Subcutaneous abdominal adipose tissue (tissue), 5 donors: ENCODE measurements around the gene KLHDC10.
A peak's percentile ranks its signal among the peaks of the same experiment; 100 is the strongest.

Experiments used
- H3K27ac ChIP-seq: one replicate; pipeline ENCODE4 v1.7.0; 2013; ENCODE audit warnings: low read depth, mild to moderate bottlenecking, inconsistent platforms, low read length, moderate library complexity
- H3K27me3 ChIP-seq, 5 donors: one replicate each; pipeline ENCODE4 v1.7.0; 2013; ENCODE audit warnings: low read length in 5 of 5, inconsistent platforms in 1 of 5; ENCODE audit not compliant: control insufficient read depth in 5 of 5, insufficient read depth in 4 of 5
- H3K36me3 ChIP-seq, 5 donors: one replicate each; pipeline ENCODE4 v1.7.0; 2013; ENCODE audit warnings: low read length in 5 of 5; ENCODE audit not compliant: control insufficient read depth in 5 of 5, insufficient read depth in 5 of 5
- H3K4me1 ChIP-seq, 5 donors: one replicate each; pipeline ENCODE4 v1.7.0; 2013; ENCODE audit warnings: low read length in 5 of 5, mild to moderate bottlenecking in 3 of 5, moderate library complexity in 1 of 5; ENCODE audit not compliant: control insufficient read depth in 5 of 5, insufficient read depth in 5 of 5
- H3K4me3 ChIP-seq, 5 donors: one replicate each; pipeline ENCODE4 v1.7.0; 2013; ENCODE audit warnings: low read length in 5 of 5, low read depth in 1 of 5
- H3K9ac ChIP-seq, 5 donors: one replicate each; pipeline ENCODE4 v1.7.0; 2013; ENCODE audit warnings: low read length in 5 of 5, mild to moderate bottlenecking in 4 of 5, moderate library complexity in 3 of 5
- H3K9me3 ChIP-seq, 5 donors: one replicate each; pipeline ENCODE4 v1.7.0; 2013; ENCODE audit warnings: low read length in 5 of 5; ENCODE audit not compliant: control insufficient read depth in 5 of 5
- donor health status: healthy.
- donor health status: healthy.
- donor health status: healthy.
- donor health status: healthy.
- donor health status: healthy.

The KLHDC10 gene

GRCh38 chr7:130137207-130137606 is 66.9 kb downstream of the KLHDC10 start:
- no peak overlapping the region for H3K27ac ChIP-seq
- no peaks in the 10 kb centered on the region for H3K27me3 ChIP-seq
- H3K4me3 ChIP-seq: no peak overlapping the region
- H3K4me1 ChIP-seq: peaks cover 2 to 25% (median 21%) of the 10 kb centered on the region in 5 donors
- H3K9me3 ChIP-seq: no peaks in the 10 kb centered on the region
- H3K9ac ChIP-seq: no peak overlapping the region
- H3K36me3 ChIP-seq: peaks cover 10 to 54% (median 40%) of the 10 kb centered on the region in 5 donors

GRCh38 chr7:130139193-130139960 is 69.0 kb downstream of the KLHDC10 start:
- Histone ChIP-seq H3K9ac (no peak overlapping the region), H3K27ac (no peak overlapping the region), H3K27me3 (no peaks in the 10 kb centered on the region), H3K9me3 (no peaks in the 10 kb centered on the region), H3K36me3 (peaks cover 6 to 34% (median 20%) of the 10 kb centered on the region in 5 donors), H3K4me1 (peaks cover 2 to 29% (median 21%) of the 10 kb centered on the region in 5 donors), H3K4me3 (no peak overlapping the region)

- Histone ChIP-seq H3K27me3 (no peaks in the 10 kb centered on the region), H3K9me3 (no peaks in the 10 kb centered on the region), H3K4me1 (peaks cover 2 to 31% (median 21%) of the 10 kb centered on the region in 5 donors), H3K9ac (peak overlapping the region; percentile 48 to 81 (median 63)), H3K4me3 (peak overlapping the region; percentile 60 to 86 (median 71)), H3K36me3 (peaks cover 6 to 23% (median 10%) of the 10 kb centered on the region in 5 donors), H3K27ac (no peak overlapping the region)
Observed at GRCh38 chr7:130140551-130141160, 70.3 kb downstream of the KLHDC10 start.

GRCh38 chr7:130141161-130141883 is 71.0 kb downstream of the KLHDC10 start:
- no peaks in the 10 kb centered on the region for H3K9me3 ChIP-seq
- H3K36me3 ChIP-seq: peaks cover 3 to 17% (median 5%) of the 10 kb centered on the region in 5 donors
- no peaks in the 10 kb centered on the region for H3K27me3 ChIP-seq
- peak overlapping the region; percentile 60 to 86 (median 71) for H3K4me3 ChIP-seq
- peaks cover 2 to 31% (median 21%) of the 10 kb centered on the region in 5 donors for H3K4me1 ChIP-seq
- H3K27ac ChIP-seq: no peak overlapping the region
- H3K9ac ChIP-seq: peak overlapping the region; percentile 48 to 81 (median 63)

GRCh38 chr7:130141884-130142653 is 71.7 kb downstream of the KLHDC10 start:
- Histone ChIP-seq H3K4me3 (peak overlapping the region; percentile 50 to 86 (median 71)), H3K4me1 (peaks cover 2 to 31% (median 21%) of the 10 kb centered on the region in 5 donors), H3K9me3 (no peaks in the 10 kb centered on the region), H3K27me3 (no peaks in the 10 kb centered on the region), H3K9ac (peak overlapping the region in 4 of 5 donors; percentile 48 to 76 (median 61)), H3K36me3 (peaks cover 0 to 12% (median 3%) of the 10 kb centered on the region in 5 donors), H3K27ac (no peak overlapping the region)

- Histone ChIP-seq H3K4me1 (peaks cover 2 to 31% (median 21%) of the 10 kb centered on the region in 5 donors), H3K27ac (no peak overlapping the region), H3K4me3 (no peak overlapping the region), H3K36me3 (peaks cover 0 to 12% (median 3%) of the 10 kb centered on the region in 5 donors), H3K9me3 (no peaks in the 10 kb centered on the region), H3K27me3 (no peaks in the 10 kb centered on the region), H3K9ac (no peak overlapping the region)
Observed at GRCh38 chr7:130142654-130143333, 72.5 kb downstream of the KLHDC10 start.

GRCh38 chr7:130143334-130143732 is 73.0 kb downstream of the KLHDC10 start:
- peaks cover 2 to 31% (median 21%) of the 10 kb centered on the region in 5 donors for H3K4me1 ChIP-seq
- no peak overlapping the region for H3K9ac ChIP-seq
- H3K36me3 ChIP-seq: peaks cover 0 to 12% (median 3%) of the 10 kb centered on the region in 5 donors
- no peaks in the 10 kb centered on the region for H3K27me3 ChIP-seq
- no peak overlapping the region for H3K4me3 ChIP-seq
- no peaks in the 10 kb centered on the region for H3K9me3 ChIP-seq
- no peak overlapping the region for H3K27ac ChIP-seq

GRCh38 chr7:130143986-130144311 is 73.6 kb downstream of the KLHDC10 start:
- Histone ChIP-seq H3K27me3 (no peaks in the 10 kb centered on the region), H3K9ac (no peak overlapping the region), H3K27ac (no peak overlapping the region), H3K9me3 (no peaks in the 10 kb centered on the region), H3K4me3 (no peak overlapping the region), H3K4me1 (peaks cover 2 to 31% (median 21%) of the 10 kb centered on the region in 5 donors), H3K36me3 (peaks cover 0 to 12% (median 3%) of the 10 kb centered on the region in 5 donors)
